ENCODE measurements around the gene MAP1B.

DNA sequence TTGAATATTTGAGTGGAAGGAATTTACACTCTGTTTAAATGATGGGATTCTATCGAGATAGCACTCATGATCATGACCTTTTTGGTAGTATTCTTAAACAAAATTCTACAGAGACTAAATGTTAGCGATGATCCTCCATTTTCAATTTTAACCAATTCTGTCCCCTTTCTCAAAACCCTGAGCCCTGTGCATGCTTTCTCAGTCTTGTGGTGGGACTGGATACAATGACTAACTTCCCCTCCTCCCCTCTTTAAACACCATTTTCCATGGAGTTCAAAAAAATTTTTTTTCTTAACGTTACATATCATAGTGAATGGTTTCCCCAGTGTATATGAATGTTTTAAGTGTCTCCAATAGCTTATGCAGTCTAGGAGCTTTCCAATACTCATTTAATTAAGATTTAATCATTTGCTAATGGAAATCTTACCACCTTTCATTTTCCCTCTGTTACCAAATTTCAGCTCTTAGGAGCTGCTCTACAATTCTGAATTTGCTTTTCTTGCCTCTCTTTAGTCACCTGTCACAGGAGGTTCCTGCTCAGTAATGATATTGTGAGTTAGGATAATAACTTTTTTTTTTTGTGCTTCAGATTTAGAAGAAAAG is 101.2 kb downstream of the MAP1B start:
- TF ChIP-seq FOXM1 (IDR thresholded peaks at IDR 0.05; ENCODE audit: borderline replicate concordance) (no peak), ZNF384 (IDR thresholded peaks at IDR 0.05) (no peak), SP1 (IDR thresholded peaks at IDR 0.05) (no peak), SUZ12 (IDR thresholded peaks at IDR 0.05) (no peak), TARDBP (IDR thresholded peaks at IDR 0.05) (no peak), PKNOX1 (IDR thresholded peaks at IDR 0.05) (no peak), LEF1 (IDR thresholded peaks at IDR 0.05; ENCODE audit: borderline replicate concordance) (no peak), NFRKB (IDR thresholded peaks at IDR 0.05) (no peak), FOXK2 (IDR thresholded peaks at IDR 0.05) (no peak), BHLHE40 (IDR thresholded peaks at IDR 0.05; ENCODE audit: borderline replicate concordance) (no peak), L3MBTL2 (conservative IDR thresholded peaks at IDR 0.05) (no peak), CTBP1 (IDR thresholded peaks at IDR 0.05; ENCODE audit: borderline replicate concordance) (no peak)
